HG03457 (cell line): ENCODE measurements around the gene ORM1.
"Not testable (repeated sequence)": the region's sequence is repeated elsewhere in the genome, so short reads cannot be mapped to it uniquely, and the experiment has no call there.

ENCODE experiments used
- ATAC-seq: cut with Tn5 transposase; IDR thresholded peaks from one replicate; pipeline ENCODE4 v1.9.1; 2021; ENCODE audit warnings: moderate number of reproducible peaks; ENCODE audit not compliant: unreplicated experiment

Gene ORM1

GRCh38 chr9:114322160-114322818 is 609 bp upstream of the ORM1 start:
- not testable (repeated sequence) for ATAC-seq

GRCh38 chr9:114323849-114324248 is 951 bp downstream of the ORM1 start:
- ATAC-seq: not testable (repeated sequence)

- ATAC-seq: no peak
Observed at GRCh38 chr9:114324492-114324891, 1.6 kb downstream of the ORM1 start.

- ATAC-seq: not testable (repeated sequence)
Observed at GRCh38 chr9:114324965-114325364, 2.1 kb downstream of the ORM1 start.

- not testable (repeated sequence) for ATAC-seq
Observed at GRCh38 chr9:114325684-114326254, 2.9 kb downstream of the ORM1 start.

GRCh38 chr9:114327749-114328148 is 4.9 kb downstream of the ORM1 start:
- no peak for ATAC-seq

GRCh38 chr9:114328357-114328820 is 5.5 kb downstream of the ORM1 start:
- ATAC-seq: not testable (repeated sequence)

- not testable (repeated sequence) for ATAC-seq
Observed at GRCh38 chr9:114328937-114329624, 6.2 kb downstream of the ORM1 start.

- ATAC-seq: not testable (repeated sequence)
Observed at GRCh38 chr9:114329625-114330022, 6.7 kb downstream of the ORM1 start, which contains the start of gene ORM2. TSS of gene ORM2 (plus strand) at chr9:114329869. CDS start at chr9:114329905, 36 bp downstream.

GRCh38 chr9:114330636-114331035 is 7.7 kb downstream of the ORM1 start:
- ATAC-seq: no peak

- not testable (repeated sequence) for ATAC-seq
Observed at GRCh38 chr9:114331229-114332195, 8.6 kb downstream of the ORM1 start.

GRCh38 chr9:114332474-114333040 is 9.7 kb downstream of the ORM1 start:
- ATAC-seq: not testable (repeated sequence)

GRCh38 chr9:114333718-114334117 is 10.8 kb downstream of the ORM1 start:
- not testable (repeated sequence) for ATAC-seq

- ATAC-seq: no peak
Observed at GRCh38 chr9:114334490-114334889, 11.6 kb downstream of the ORM1 start.

- ATAC-seq: no peak
Observed at GRCh38 chr9:114335745-114336144, 12.8 kb downstream of the ORM1 start.

- ATAC-seq: no peak
Observed at GRCh38 chr9:114336157-114336556, 13.3 kb downstream of the ORM1 start.

GRCh38 chr9:114336699-114337395 is 13.9 kb downstream of the ORM1 start:
- no peak for ATAC-seq

- no peak for ATAC-seq
Observed at GRCh38 chr9:114338187-114338586, 15.3 kb downstream of the ORM1 start.

GRCh38 chr9:114339130-114339908 is 16.4 kb downstream of the ORM1 start:
- no peak for ATAC-seq
